Activated T-helper 17 cell treated with anti-CD3 and anti-CD28 coated beads, Interleukin-2, amount 50 U/mL, for 72 hours (primary cell): ENCODE measurements around the gene LRRC73. TPM values are rescaled to one million over a fixed set of nuclear protein-coding genes. Genes with fewer than 3 reads are reported as not detected.
"Not testable (repeated sequence)": the region's sequence is repeated elsewhere in the genome, so short reads cannot be mapped to it uniquely, and the experiment has no call there.

Experiments used
- ATAC-seq: fragments of 150-1000 bp; cut with Tn5 transposase; replicated peaks from 2 replicates; pipeline ENCODE4 v1.10.0; 2021; ENCODE audit warnings: mild to moderate bottlenecking, moderate library complexity
- H3K27ac Mint-ChIP-seq: one replicate; pipeline ENCODE4 v1.8.0; 2022; ENCODE audit warnings: mixed read lengths
- H3K27me3 Mint-ChIP-seq: one replicate; pipeline ENCODE4 v1.8.0; 2022; ENCODE audit warnings: mixed read lengths
- H3K36me3 Mint-ChIP-seq: one replicate; pipeline ENCODE4 v1.8.0; 2022; ENCODE audit warnings: low read depth, mild to moderate bottlenecking, mixed read lengths
- H3K4me1 Mint-ChIP-seq: one replicate; pipeline ENCODE4 v1.8.0; 2022; ENCODE audit warnings: mixed read lengths
- H3K4me3 Mint-ChIP-seq: one replicate; pipeline ENCODE4 v1.8.0; 2022; ENCODE audit warnings: mild to moderate bottlenecking, mixed read lengths
- H3K9me3 Mint-ChIP-seq: one replicate; pipeline ENCODE4 v1.8.0; 2022; ENCODE audit warnings: mixed read lengths
- total RNA-seq, 2 donors: library from RNA; stranded (reverse); gene quantifications; one replicate each; pipeline ENCODE4 v1.2.3, GENCODE V29; 2022

LRRC73 gene
- total RNA-seq, 2 donors from 2014 or later: 0.26 to 0.35 TPM

DNA sequence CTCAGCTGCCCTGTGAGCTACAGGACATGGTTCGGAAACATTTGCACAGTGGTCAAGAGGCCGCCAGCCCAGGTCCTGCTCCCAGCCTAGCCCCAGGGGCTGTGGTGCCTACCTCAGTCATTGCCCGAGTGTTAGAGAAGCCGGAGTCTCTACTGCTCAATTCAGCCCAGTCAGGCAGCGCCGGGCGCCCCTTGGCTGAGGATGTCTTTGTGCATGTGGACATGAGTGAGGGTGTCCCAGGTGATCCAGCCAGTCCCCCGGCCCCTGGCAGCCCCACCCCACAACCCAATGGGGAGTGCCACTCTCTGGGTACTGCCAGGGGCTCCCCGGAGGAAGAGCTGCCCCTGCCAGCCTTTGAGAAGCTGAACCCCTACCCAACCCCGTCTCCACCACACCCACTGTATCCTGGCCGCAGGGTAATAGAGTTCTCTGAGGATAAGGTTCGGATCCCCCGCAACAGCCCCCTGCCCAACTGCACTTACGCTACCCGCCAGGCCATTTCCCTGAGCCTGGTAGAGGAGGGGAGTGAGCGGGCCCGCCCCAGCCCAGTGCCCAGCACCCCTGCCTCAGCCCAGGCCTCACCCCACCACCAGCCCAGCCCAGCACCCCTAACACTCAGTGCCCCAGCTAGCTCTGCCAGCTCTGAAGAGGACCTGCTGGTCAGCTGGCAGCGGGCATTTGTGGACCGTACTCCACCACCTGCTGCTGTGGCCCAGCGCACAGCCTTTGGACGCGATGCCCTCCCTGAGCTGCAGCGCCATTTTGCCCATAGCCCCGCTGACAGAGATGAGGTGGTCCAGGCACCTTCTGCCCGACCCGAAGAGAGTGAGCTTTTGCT, 5.2 kb downstream of the LRRC73 start:
- Mint-ChIP-seq H3K4me1 (peaks cover 6% of the 10 kb centered on the region), H3K27ac (no peak overlapping the region), H3K9me3 (no peaks in the 10 kb centered on the region), H3K27me3 (peaks cover 12% of the 10 kb centered on the region), H3K36me3 (peaks cover 62% of the 10 kb centered on the region), H3K4me3 (no peak overlapping the region)
- no peak for ATAC-seq

- H3K36me3 Mint-ChIP-seq: peaks cover 72% of the 10 kb centered on the region
- no peak for ATAC-seq
- H3K27ac Mint-ChIP-seq: peak overlapping the region; percentile 36
- H3K27me3 Mint-ChIP-seq: peaks cover 2% of the 10 kb centered on the region
- H3K4me3 Mint-ChIP-seq: no peak overlapping the region
- no peaks in the 10 kb centered on the region for H3K9me3 Mint-ChIP-seq
- H3K4me1 Mint-ChIP-seq: no peaks in the 10 kb centered on the region
Measured at GRCh38 chr6:43503443-43503842, 6.7 kb downstream of the LRRC73 start.

DNA sequence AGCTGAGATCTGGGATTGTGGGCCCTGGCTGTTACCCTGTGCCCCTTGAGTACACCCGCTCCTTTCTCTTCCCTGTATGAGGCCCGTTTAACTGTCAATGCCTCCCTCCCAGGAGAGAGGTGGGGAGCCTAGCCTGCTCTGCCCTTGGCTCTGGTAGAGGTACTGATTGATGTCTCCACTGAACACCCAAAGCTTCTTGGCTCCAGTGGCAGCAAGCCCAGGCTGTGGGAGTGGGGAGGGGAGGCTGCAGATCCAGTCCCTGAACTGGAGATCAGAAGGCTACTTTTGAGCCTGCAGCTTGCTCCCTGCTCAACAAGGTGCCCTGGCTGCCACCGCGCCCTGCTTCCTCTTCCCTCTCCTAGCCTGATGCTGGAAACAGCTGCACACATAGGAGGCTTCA, 7.5 kb downstream of the LRRC73 start:
- H3K27me3 Mint-ChIP-seq: no peaks in the 10 kb centered on the region
- peaks cover 80% of the 10 kb centered on the region for H3K36me3 Mint-ChIP-seq
- no peaks in the 10 kb centered on the region for H3K9me3 Mint-ChIP-seq
- H3K4me1 Mint-ChIP-seq: no peaks in the 10 kb centered on the region
- H3K4me3 Mint-ChIP-seq: no peak overlapping the region
- no peak for ATAC-seq
- no peak overlapping the region for H3K27ac Mint-ChIP-seq

- H3K36me3 Mint-ChIP-seq: peaks cover 76% of the 10 kb centered on the region
- H3K27ac Mint-ChIP-seq: peak overlapping the region; percentile 61
- no peaks in the 10 kb centered on the region for H3K4me1 Mint-ChIP-seq
- no peak for ATAC-seq
- no peak overlapping the region for H3K4me3 Mint-ChIP-seq
- no peaks in the 10 kb centered on the region for H3K27me3 Mint-ChIP-seq
- no peaks in the 10 kb centered on the region for H3K9me3 Mint-ChIP-seq
Measured at GRCh38 chr6:43500921-43501320, 9.2 kb downstream of the LRRC73 start.

DNA sequence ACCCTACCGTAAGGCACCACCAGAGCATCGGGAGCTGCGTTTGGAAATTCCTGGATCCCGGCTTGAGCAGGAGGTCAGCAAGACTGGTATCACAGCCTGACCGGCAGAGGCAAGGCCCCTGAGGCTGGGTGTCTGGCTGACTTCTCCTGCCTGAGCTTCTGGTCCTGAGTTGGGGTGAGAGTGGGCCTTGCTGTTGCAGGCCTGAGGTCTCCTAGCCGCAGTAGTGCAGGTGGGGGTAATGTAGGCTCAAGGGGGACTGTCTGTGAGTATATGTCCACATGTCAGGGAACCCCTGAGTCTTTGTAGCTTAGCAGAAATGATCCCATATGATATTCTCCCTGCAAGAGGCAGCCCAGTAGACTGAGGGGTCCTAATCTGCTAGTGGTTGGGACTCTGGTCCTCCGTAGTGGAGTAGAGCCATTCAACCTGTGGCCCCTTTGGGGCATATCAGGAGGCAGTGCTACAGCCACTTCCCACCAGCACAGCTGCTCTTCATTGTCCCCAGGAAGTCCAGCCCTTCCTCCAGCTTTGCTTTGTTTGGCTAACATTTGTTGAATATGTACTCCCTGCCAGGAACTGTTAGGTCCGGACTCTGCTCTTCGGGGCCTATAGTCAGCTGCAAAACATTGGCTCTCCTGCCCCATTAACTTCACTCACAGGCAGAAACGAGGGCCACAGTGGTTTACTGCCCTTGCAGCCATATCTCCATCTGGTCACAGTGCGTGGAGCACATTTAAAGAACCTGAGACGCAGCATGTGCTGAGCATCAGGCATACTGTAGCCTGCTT, 10.9 kb downstream of the LRRC73 start:
- ATAC-seq: no peak
- no peaks in the 10 kb centered on the region for H3K27me3 Mint-ChIP-seq
- no peak overlapping the region for H3K27ac Mint-ChIP-seq
- peaks cover 63% of the 10 kb centered on the region for H3K36me3 Mint-ChIP-seq
- H3K9me3 Mint-ChIP-seq: no peaks in the 10 kb centered on the region
- no peak overlapping the region for H3K4me3 Mint-ChIP-seq
- H3K4me1 Mint-ChIP-seq: peaks cover 6% of the 10 kb centered on the region

DNA sequence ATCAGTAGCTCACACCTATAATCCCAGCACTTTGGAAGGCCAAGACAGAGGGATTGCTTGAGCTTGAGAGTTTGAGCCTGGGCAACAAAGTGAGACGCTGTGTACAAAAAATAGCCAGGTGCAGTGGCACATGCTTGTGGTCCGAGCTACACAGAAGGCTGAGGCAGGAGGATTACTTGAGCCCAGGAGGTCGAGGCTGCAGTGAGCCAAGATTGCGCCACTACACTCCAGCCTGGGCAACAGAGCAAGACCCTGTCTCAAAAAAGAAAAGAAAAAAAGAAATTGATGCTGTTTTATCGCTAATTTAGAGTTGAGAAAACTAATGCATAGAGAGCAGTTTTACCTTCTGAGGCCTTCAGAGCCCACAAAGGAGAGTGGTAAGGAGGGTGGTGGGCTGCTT, 11.9 kb downstream of the LRRC73 start:
- Mint-ChIP-seq H3K4me1 (peaks cover 11% of the 10 kb centered on the region), H3K36me3 (peaks cover 54% of the 10 kb centered on the region)
- not testable (repeated sequence) for ATAC-seq, H3K9me3 Mint-ChIP-seq, H3K27ac Mint-ChIP-seq, H3K27me3 Mint-ChIP-seq, H3K4me3 Mint-ChIP-seq

DNA sequence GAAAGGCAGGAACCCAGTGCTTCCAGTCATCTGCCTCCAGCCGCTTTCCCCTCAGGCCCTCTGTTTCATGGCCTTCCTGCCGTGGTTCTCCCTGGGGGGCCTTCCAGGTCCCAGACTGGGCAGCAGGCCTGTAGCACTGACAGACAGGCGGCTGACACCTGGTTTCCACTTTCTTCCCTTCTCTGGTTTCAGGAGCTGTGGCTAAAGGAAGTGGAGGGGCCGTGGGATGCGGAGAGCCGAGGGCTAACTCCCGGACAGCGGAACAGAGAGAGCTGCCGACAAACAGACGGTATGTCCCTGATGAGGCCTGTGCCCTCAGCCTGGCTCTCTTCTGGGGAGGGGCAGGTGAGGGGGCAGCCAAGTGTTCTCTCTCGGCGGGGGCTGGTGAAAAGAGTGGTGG, 12.5 kb downstream of the LRRC73 start:
- Mint-ChIP-seq H3K27me3 (no peaks in the 10 kb centered on the region), H3K4me3 (no peak overlapping the region), H3K4me1 (peaks cover 11% of the 10 kb centered on the region), H3K9me3 (no peaks in the 10 kb centered on the region), H3K27ac (no peak overlapping the region), H3K36me3 (peaks cover 49% of the 10 kb centered on the region)
- ATAC-seq: no peak

DNA sequence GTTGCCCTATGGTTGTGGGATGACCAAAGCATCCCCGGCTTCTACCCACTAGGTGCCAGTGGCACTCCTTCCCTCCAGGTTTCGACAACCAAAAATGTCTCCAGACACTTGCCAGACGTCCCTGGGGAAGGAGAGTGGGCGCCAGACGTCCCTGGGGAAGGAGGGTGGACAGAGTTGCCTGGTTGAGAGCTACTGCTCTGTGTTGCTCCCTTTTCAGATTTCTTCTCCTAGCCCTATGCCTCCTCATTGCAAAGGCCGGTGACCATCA, 13.1 kb downstream of the LRRC73 start:
- Mint-ChIP-seq H3K36me3 (peaks cover 44% of the 10 kb centered on the region), H3K27ac (no peak overlapping the region), H3K9me3 (no peaks in the 10 kb centered on the region), H3K27me3 (no peaks in the 10 kb centered on the region), H3K4me1 (peaks cover 11% of the 10 kb centered on the region), H3K4me3 (no peak overlapping the region)
- ATAC-seq: no peak

DNA sequence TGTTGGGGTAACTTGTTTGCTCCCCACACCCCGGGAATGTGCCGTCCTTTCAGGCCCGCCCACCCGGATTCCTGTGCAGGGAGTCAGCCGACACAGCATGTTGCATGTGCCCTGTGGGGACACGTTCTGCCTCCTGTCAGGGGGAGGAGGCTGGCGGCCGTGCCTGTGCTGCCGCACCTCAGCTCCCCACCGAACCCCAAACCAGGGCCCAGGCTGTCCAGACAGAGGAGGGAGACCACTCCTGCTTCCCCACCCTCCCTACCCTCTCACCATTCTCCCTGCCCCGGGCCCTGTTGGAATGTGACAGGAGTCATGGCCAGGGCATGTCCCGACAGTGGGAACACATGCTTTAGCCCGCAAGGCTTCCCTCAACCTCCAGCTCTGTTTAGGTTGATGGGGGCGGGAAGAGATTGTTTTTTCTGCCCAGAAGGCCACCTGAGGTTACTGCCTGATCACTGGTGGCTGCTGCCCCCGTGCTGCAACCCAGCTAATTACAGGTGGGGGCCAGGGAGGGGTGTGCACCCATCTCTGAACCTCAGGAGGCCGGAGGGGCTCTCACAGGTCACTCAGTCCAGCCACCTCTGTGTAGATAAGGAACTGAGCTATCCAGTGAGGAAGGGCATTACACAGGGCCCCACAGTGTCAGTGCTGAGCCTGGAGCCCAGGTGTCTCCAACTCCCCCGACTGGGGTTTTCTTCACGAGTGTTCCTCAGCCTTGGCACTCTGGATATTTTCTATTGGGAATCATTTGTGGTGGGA, 13.6 kb downstream of the LRRC73 start:
- peaks cover 40% of the 10 kb centered on the region for H3K36me3 Mint-ChIP-seq
- H3K27ac Mint-ChIP-seq: no peak overlapping the region
- ATAC-seq: no peak

DNA sequence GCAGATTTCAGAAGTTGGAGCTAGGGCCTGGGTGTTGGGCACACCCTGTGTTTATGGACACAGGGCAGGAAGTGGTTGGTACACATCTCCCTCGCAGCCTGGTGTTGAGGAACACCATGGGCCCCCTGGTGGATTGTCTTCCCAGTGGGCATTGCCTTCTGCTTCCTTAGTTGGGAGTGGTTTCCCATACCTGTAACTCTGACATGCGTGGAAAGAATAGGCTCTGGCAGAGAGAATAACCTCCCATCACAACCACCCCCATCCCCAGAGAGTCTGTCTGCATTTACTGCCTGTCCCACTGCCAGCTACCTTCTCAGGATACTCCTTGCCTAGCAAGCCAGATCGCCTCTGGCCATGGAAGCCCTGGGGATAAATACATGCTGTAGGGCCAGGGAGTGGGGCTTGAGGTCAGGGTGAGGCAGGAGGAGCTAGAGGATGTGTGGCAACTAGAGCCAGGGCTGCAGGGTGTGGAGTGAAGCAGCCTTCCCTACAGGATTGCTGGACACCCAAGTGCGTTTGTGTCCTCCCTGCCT, 14.7 kb downstream of the LRRC73 start:
- Mint-ChIP-seq H3K27me3 (no peaks in the 10 kb centered on the region), H3K27ac (peak overlapping the region; percentile 87), H3K36me3 (peaks cover 29% of the 10 kb centered on the region), H3K4me1 (peaks cover 11% of the 10 kb centered on the region), H3K4me3 (no peak overlapping the region), H3K9me3 (no peaks in the 10 kb centered on the region)
- ATAC-seq: peak; percentile 23

More for the DNA sequence above, 13.6 kb downstream of the LRRC73 start:
- no peaks in the 10 kb centered on the region for H3K27me3 Mint-ChIP-seq
- H3K4me3 Mint-ChIP-seq: no peak overlapping the region
- no peaks in the 10 kb centered on the region for H3K9me3 Mint-ChIP-seq
- H3K4me1 Mint-ChIP-seq: peaks cover 11% of the 10 kb centered on the region

- Mint-ChIP-seq H3K36me3 (peaks cover 22% of the 10 kb centered on the region), H3K4me1 (peaks cover 16% of the 10 kb centered on the region), H3K9me3 (no peaks in the 10 kb centered on the region), H3K27me3 (no peaks in the 10 kb centered on the region), H3K27ac (peak overlapping the region; percentile 87), H3K4me3 (no peak overlapping the region)
- ATAC-seq: no peak
Measured at GRCh38 chr6:43494766-43495165, 15.4 kb downstream of the LRRC73 start.

DNA sequence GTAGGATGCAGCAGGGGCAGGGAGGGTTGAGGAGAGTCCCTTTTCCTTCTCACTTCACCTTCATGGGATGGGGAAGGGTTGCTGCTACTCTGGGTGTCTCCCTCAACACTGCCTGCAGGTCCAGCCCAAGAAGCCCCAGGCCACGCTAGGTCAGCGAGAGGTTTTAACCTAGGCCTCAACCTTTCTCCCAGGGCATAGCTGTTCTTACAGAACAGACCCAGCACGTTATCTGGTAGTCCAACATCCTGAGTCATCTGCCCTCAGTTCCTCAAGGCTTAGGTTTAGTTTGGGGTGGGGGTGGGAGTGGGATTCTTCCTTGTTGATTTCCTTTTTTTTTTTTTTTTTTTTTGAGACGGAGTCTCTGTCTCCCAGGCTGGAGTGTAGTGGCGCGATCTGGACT, 15.8 kb downstream of the LRRC73 start:
- Mint-ChIP-seq H3K36me3 (peaks cover 18% of the 10 kb centered on the region), H3K4me3 (no peak overlapping the region), H3K9me3 (no peaks in the 10 kb centered on the region), H3K4me1 (peaks cover 16% of the 10 kb centered on the region), H3K27me3 (no peaks in the 10 kb centered on the region), H3K27ac (peak overlapping the region; percentile 23)
- ATAC-seq: no peak

DNA sequence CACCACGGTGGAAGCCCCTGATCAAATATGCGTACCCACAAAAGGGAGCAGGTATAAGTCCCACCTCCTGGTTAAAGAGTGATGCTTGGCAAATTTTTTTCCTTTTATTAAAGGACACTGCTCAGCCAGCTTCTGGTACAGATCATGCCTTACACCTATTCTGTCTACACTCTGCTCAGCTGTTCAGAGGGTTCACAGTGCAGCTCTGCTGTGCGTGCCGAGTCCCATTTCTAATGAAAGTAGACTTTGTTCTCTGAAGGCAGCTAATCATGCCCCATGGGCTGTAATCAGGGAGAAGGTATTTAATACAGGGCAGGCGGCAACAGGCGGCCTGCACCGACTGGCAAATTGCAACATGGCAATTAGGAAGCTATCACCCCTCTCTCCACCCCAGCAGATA, 16.3 kb downstream of the LRRC73 start:
- peak overlapping the region; percentile 23 for H3K27ac Mint-ChIP-seq
- no peaks in the 10 kb centered on the region for H3K9me3 Mint-ChIP-seq
- H3K4me3 Mint-ChIP-seq: no peak overlapping the region
- H3K4me1 Mint-ChIP-seq: peaks cover 20% of the 10 kb centered on the region
- no peaks in the 10 kb centered on the region for H3K27me3 Mint-ChIP-seq
- no peak for ATAC-seq
- peaks cover 18% of the 10 kb centered on the region for H3K36me3 Mint-ChIP-seq

DNA sequence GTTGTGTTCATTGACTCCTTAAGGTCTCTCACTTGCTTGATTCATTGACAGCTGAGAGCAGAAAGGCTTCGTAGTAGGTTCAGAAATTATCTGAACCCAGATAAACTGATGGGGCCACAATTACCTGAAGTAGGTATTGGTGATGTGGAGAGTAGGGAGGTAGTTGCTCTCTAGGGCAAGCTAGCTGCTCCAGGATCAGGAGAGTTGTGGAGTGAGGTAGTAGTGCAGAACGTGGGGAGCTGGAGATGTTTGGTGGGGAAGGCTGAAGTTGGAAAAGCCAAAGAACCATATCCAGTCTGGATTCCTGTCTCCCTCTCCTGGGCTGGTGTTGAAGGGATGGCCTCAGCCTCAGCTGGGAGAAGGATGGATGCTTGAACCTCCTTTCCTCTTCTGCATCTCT, 16.9 kb downstream of the LRRC73 start:
- peaks cover 15% of the 10 kb centered on the region for H3K36me3 Mint-ChIP-seq
- no peak overlapping the region for H3K27ac Mint-ChIP-seq

More for the DNA sequence above, 16.9 kb downstream of the LRRC73 start:
- no peaks in the 10 kb centered on the region for H3K27me3 Mint-ChIP-seq
- H3K4me1 Mint-ChIP-seq: peaks cover 20% of the 10 kb centered on the region
- no peaks in the 10 kb centered on the region for H3K9me3 Mint-ChIP-seq
- ATAC-seq: no peak
- no peak overlapping the region for H3K4me3 Mint-ChIP-seq
